Subcutaneous adipose tissue (tissue), 4 donors: Measurements from ENCODE around the gene GTF2H4. TPM values are rescaled to one million over a fixed set of nuclear protein-coding genes. Genes with fewer than 3 reads are reported as not detected.

Source experiments
- CTCF ChIP-seq: fragments of 450-650 bp; IDR thresholded peaks from one replicate; pipeline ENCODE4 v1.5.1; 2016; ENCODE audit warnings: low read depth, mild to moderate bottlenecking, control low read depth, antibody characterized with exemption, moderate library complexity
- total RNA-seq, 4 donors: library from RNA; depleted of rRNA; stranded (reverse); fragments of >200 nt; gene quantifications; one replicate each; pipeline ENCODE4 v1.1.0, GENCODE V29; 2016

Gene GTF2H4
- total RNA-seq, 4 donors from 2014 or later: 7.3 to 19.2 (median 8.3) TPM

GRCh38 chr6:30873137-30873640, 34.8 kb upstream of the GTF2H4 start:
- no peak for TF ChIP-seq CTCF

GRCh38 chr6:30875244-30876038, 32.6 kb upstream of the GTF2H4 start:
- no peak for TF ChIP-seq CTCF

- no peak for TF ChIP-seq CTCF
These were observed 31.8 kb upstream of the GTF2H4 start for GRCh38 chr6:30876039-30876730.

- no peak for TF ChIP-seq CTCF
These were observed 30.4 kb upstream of the GTF2H4 start for GRCh38 chr6:30877419-30878262.

GRCh38 chr6:30879684-30880427, 28.2 kb upstream of the GTF2H4 start:
- TF ChIP-seq CTCF: no peak

- no peak for TF ChIP-seq CTCF
These were observed 27.2 kb upstream of the GTF2H4 start for GRCh38 chr6:30880698-30881252.
